Astrocyte (in vitro differentiated cells and primary cell): Measurements from ENCODE around the gene SCRN1. TPM values are rescaled to one million over a fixed set of nuclear protein-coding genes. Genes with fewer than 3 reads are reported as not detected.

ENCODE experiments used
- DNase-seq: peaks from one replicate; pipeline ENCODE4 v3.0.0-alpha.2; 2010; ENCODE audit warnings: low read depth
- FAIRE-seq: peaks from 2 replicates; lab custom pipeline; 2011; peaks lifted over from hg19 to GRCh38; lab: Jason Lieb, UNC
- H2AFZ ChIP-seq: 2 replicates; pipeline ENCODE4 v1.6.0; 2012; ENCODE audit warnings: low read depth, low read length, inconsistent platforms
- H3K27ac ChIP-seq: 2 replicates; pipeline ENCODE4 v1.5.1; 2011; ENCODE audit warnings: low read depth, low read length, inconsistent platforms
- H3K27me3 ChIP-seq: 2 replicates; pipeline ENCODE4 v1.6.0; 2011; ENCODE audit warnings: low read length, inconsistent platforms; ENCODE audit not compliant: insufficient read depth
- H3K36me3 ChIP-seq: 2 replicates; pipeline ENCODE4 v1.5.1; 2011; ENCODE audit warnings: low read length, inconsistent platforms; ENCODE audit not compliant: insufficient read depth
- H3K4me1 ChIP-seq: 2 replicates; pipeline ENCODE4 v1.5.1; 2011; ENCODE audit warnings: low read length, inconsistent platforms; ENCODE audit not compliant: insufficient read depth
- H3K4me2 ChIP-seq: 2 replicates; pipeline ENCODE4 v1.6.0; 2012; ENCODE audit warnings: low read length, inconsistent platforms
- H3K4me3 ChIP-seq: 2 replicates; pipeline ENCODE4 v1.5.1; 2011; ENCODE audit warnings: low read depth, mild to moderate bottlenecking, low read length, inconsistent platforms; ENCODE audit not compliant: insufficient read depth
- H3K79me2 ChIP-seq: 2 replicates; pipeline ENCODE4 v1.6.0; 2012; ENCODE audit warnings: mild to moderate bottlenecking, low read length, inconsistent platforms; ENCODE audit not compliant: insufficient read depth
- H3K9ac ChIP-seq: 2 replicates; pipeline ENCODE4 v1.6.0; 2012; ENCODE audit warnings: mild to moderate bottlenecking, low read length, inconsistent platforms
- H3K9me3 ChIP-seq: 2 replicates; pipeline ENCODE4 v1.5.1; 2012; ENCODE audit warnings: low read depth, mild to moderate bottlenecking, low read length, inconsistent platforms; ENCODE audit not compliant: insufficient read depth
- H4K20me1 ChIP-seq: 2 replicates; pipeline ENCODE4 v1.6.0; 2012; ENCODE audit warnings: low read length, inconsistent platforms; ENCODE audit not compliant: insufficient read depth
- H3K27ac Mint-ChIP-seq: one replicate; pipeline ENCODE4 v1.8.0; 2021; ENCODE audit warnings: mild to moderate bottlenecking, mixed read lengths; ENCODE audit not compliant: unreplicated experiment
- H3K27me3 Mint-ChIP-seq: one replicate; pipeline ENCODE4 v1.8.0; 2021; ENCODE audit warnings: low read depth, mixed read lengths; ENCODE audit not compliant: unreplicated experiment
- H3K36me3 Mint-ChIP-seq: one replicate; pipeline ENCODE4 v1.8.0; 2021; ENCODE audit warnings: low read depth, mixed read lengths; ENCODE audit not compliant: unreplicated experiment
- H3K4me1 Mint-ChIP-seq: one replicate; pipeline ENCODE4 v1.8.0; 2021; ENCODE audit warnings: low read depth, mixed read lengths; ENCODE audit not compliant: unreplicated experiment
- H3K4me3 Mint-ChIP-seq: one replicate; pipeline ENCODE4 v1.8.0; 2021; ENCODE audit warnings: mild to moderate bottlenecking, moderate library complexity, mixed read lengths; ENCODE audit not compliant: unreplicated experiment
- H3K9me3 Mint-ChIP-seq: one replicate; pipeline ENCODE4 v1.8.0; 2021; ENCODE audit warnings: mild to moderate bottlenecking, mixed read lengths; ENCODE audit not compliant: unreplicated experiment
- EZH2 ChIP-seq: IDR thresholded peaks from 2 replicates; pipeline ENCODE4 v1.6.1; 2012; ENCODE audit warnings: mild to moderate bottlenecking, low read length, inconsistent platforms; ENCODE audit not compliant: insufficient read depth
- total RNA-seq: library from RNA; stranded (reverse); gene quantifications from 2 replicates; pipeline ENCODE4 v1.2.1, GENCODE V29; 2021
- TF ChIP-seq, protein P1 (sequence below): IDR thresholded peaks from 2 replicates; pipeline ENCODE4 v1.5.1; 2011; ENCODE audit warnings: low read depth, mild to moderate bottlenecking, inconsistent platforms, low read length, moderate library complexity; ENCODE audit not compliant: insufficient read depth

SCRN1 gene
- total RNA-seq, 1 donor from 2014 or later: 116 TPM

DNA sequence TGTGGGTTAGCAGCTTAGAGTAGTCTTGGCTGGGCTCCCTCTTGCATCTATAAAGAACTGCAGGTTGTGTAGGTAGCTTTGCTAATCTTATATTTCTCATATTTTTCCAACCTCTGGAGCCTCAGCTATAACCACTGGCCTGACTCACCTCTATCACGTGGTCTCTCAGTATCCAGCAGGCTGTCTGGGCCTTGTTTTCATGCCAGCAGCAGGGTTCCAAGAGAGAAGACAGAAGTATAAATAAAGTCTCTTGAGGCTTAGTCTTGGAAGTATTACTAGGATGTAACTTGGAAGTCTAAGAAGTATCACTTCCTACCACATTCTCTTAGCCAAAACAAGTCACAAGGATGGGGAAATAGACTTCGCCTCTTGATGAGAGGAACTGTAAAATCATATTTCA is 110.0 kb downstream of the SCRN1 start:
- Histone ChIP-seq H4K20me1 (no peaks in the 10 kb centered on the region), H3K79me2 (no peaks in the 10 kb centered on the region), H3K4me2 (no peak overlapping the region), H3K4me1 (no peaks in the 10 kb centered on the region), H3K4me3 (no peak overlapping the region), H3K36me3 (no peaks in the 10 kb centered on the region), H3K27ac (no peak overlapping the region), H2AFZ (no peak overlapping the region), H3K27me3 (peaks cover 5% of the 10 kb centered on the region), H3K9me3 (no peaks in the 10 kb centered on the region), H3K9ac (no peak overlapping the region)
- no peaks in the 10 kb centered on the region for H3K4me1 Mint-ChIP-seq
- TF ChIP-seq, protein P1, sequence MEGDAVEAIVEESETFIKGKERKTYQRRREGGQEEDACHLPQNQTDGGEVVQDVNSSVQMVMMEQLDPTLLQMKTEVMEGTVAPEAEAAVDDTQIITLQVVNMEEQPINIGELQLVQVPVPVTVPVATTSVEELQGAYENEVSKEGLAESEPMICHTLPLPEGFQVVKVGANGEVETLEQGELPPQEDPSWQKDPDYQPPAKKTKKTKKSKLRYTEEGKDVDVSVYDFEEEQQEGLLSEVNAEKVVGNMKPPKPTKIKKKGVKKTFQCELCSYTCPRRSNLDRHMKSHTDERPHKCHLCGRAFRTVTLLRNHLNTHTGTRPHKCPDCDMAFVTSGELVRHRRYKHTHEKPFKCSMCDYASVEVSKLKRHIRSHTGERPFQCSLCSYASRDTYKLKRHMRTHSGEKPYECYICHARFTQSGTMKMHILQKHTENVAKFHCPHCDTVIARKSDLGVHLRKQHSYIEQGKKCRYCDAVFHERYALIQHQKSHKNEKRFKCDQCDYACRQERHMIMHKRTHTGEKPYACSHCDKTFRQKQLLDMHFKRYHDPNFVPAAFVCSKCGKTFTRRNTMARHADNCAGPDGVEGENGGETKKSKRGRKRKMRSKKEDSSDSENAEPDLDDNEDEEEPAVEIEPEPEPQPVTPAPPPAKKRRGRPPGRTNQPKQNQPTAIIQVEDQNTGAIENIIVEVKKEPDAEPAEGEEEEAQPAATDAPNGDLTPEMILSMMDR: no peak
- no peak for TF ChIP-seq EZH2
- no peak overlapping the region for H3K27ac Mint-ChIP-seq
- FAIRE-seq: no peak
- peaks cover 2% of the 10 kb centered on the region for H3K36me3 Mint-ChIP-seq
- H3K27me3 Mint-ChIP-seq: peaks cover 24% of the 10 kb centered on the region
- peak; percentile 52 for DNase-seq
- no peaks in the 10 kb centered on the region for H3K9me3 Mint-ChIP-seq
- H3K4me3 Mint-ChIP-seq: no peak overlapping the region

DNA sequence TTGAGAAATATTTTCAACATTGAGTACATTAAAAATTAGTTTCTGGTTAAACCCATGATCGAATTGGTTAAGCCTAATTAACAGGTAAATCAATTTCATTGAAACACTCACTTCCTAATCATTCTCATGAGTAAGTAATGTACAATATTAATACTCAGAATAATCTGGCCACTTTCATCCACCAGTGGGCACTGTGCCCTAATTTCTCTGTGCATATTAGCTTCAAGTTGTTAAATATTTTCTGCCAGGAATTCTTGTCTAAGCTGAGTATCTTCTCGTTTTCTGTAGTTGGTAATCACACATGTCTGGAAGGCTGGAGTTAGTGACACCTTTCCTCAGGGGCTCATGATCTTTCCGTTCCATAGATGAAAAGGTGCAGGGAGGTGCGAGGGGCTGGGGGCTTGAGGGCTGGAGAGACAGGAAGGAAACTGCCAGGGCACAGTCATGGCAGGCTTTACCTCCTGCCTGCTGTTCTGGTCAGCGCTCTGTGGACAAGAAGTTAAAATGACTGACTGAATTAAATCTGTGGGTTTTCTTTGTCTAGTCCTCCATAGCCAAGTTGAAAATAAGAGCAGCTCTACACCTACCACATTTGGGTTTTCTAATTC is 111.4 kb downstream of the SCRN1 start:
- DNase-seq (peak; percentile 12), FAIRE-seq (no peak)
- H3K4me2 ChIP-seq: no peak overlapping the region
- no peaks in the 10 kb centered on the region for H3K4me1 ChIP-seq
- H3K27me3 ChIP-seq: peaks cover 9% of the 10 kb centered on the region
- no peaks in the 10 kb centered on the region for H4K20me1 ChIP-seq
- no peaks in the 10 kb centered on the region for H3K9me3 Mint-ChIP-seq
- TF ChIP-seq, protein P1: peak; percentile 71
- TF ChIP-seq EZH2: no peak
- H3K4me3 ChIP-seq: no peak overlapping the region
- H3K27me3 Mint-ChIP-seq: peaks cover 17% of the 10 kb centered on the region
- H3K27ac Mint-ChIP-seq: no peak overlapping the region
- no peak overlapping the region for H3K9ac ChIP-seq
- no peak overlapping the region for H3K4me3 Mint-ChIP-seq
- H2AFZ ChIP-seq: no peak overlapping the region
- no peaks in the 10 kb centered on the region for H3K4me1 Mint-ChIP-seq
- H3K36me3 ChIP-seq: no peaks in the 10 kb centered on the region
- no peaks in the 10 kb centered on the region for H3K9me3 ChIP-seq
- no peak overlapping the region for H3K27ac ChIP-seq
- peaks cover 2% of the 10 kb centered on the region for H3K36me3 Mint-ChIP-seq
- no peaks in the 10 kb centered on the region for H3K79me2 ChIP-seq

DNA sequence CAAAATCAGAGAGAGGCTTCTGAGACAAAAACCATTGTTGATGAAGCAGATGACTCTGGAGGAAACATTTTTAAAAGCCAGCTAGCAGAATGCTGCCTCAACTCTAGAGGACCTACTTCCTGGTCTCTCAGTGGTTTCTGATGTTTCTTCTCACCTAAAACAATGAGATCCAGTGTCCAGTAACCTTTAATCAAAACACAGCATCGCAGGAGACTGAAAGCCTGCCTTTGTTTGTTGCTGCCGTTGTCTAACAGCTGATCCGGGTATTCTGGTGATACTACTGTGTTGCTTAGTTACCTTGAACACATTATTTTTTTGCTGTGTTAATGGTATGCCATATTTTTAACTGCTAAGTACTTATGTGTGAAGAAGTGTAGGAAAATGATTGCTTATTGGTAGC is 112.4 kb downstream of the SCRN1 start:
- FAIRE-seq: no peak
- Histone ChIP-seq H3K4me3 (no peak overlapping the region), H3K4me2 (no peak overlapping the region), H3K79me2 (no peaks in the 10 kb centered on the region), H3K9me3 (no peaks in the 10 kb centered on the region), H2AFZ (no peak overlapping the region), H3K27me3 (peaks cover 9% of the 10 kb centered on the region), H3K36me3 (no peaks in the 10 kb centered on the region), H3K9ac (no peak overlapping the region), H3K4me1 (no peaks in the 10 kb centered on the region), H3K27ac (no peak overlapping the region), H4K20me1 (no peaks in the 10 kb centered on the region)
- TF ChIP-seq, protein P1: no peak
- TF ChIP-seq EZH2: no peak
- no peaks in the 10 kb centered on the region for H3K4me1 Mint-ChIP-seq
- no peaks in the 10 kb centered on the region for H3K9me3 Mint-ChIP-seq
- H3K4me3 Mint-ChIP-seq: no peak overlapping the region
- peaks cover 9% of the 10 kb centered on the region for H3K27me3 Mint-ChIP-seq
- no peak overlapping the region for H3K27ac Mint-ChIP-seq
- no peak for DNase-seq
- H3K36me3 Mint-ChIP-seq: peaks cover 2% of the 10 kb centered on the region
